ENCODE data around the gene MYO1G. TPM values are rescaled to one million over a fixed set of nuclear protein-coding genes. Genes with fewer than 3 reads are reported as not detected.

MYO1G gene
- total and polyA plus RNA-seq, 9 of the 15 experiments (the other 6 are each of a cell fraction or from before 2014, with no cell fraction given), result 0.03 to 0.62 (median 0.13) TPM; not detected in 1

DNA sequence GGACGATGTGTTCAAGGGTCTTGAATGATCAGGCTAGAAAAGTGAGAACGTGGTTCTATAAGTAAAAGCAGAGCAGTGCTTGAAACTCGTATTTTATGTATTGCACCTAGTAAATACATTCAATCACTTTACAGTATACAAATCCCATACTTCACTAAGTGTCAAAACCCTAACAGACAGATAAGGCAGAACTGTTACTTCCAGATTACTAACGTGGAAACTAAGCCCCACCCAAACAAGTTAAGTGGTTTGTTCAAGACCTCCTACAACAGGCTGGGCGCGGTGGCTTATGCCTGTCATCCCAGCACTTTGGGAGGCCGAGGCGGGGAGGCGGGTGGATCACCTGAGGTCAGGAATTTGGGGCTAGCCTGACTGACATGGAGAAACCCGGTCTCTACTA is 9.2 kb upstream of the MYO1G start (continued):
- TF ChIP-seq SLC30A9 (CRISPR knock-in tag; IDR thresholded peaks at IDR 0.05), result no peak
- TF ChIP-seq HDAC1 (IDR thresholded peaks at IDR 0.05), result peak; percentile 75 to 98; a peak in 3 of 4 replicates
- TF ChIP-seq RBM14 (IDR thresholded peaks at IDR 0.05; ENCODE audit: borderline replicate concordance, insufficient read depth, low read depth, low read length), result no peak
- TF ChIP-seq, protein P1, sequence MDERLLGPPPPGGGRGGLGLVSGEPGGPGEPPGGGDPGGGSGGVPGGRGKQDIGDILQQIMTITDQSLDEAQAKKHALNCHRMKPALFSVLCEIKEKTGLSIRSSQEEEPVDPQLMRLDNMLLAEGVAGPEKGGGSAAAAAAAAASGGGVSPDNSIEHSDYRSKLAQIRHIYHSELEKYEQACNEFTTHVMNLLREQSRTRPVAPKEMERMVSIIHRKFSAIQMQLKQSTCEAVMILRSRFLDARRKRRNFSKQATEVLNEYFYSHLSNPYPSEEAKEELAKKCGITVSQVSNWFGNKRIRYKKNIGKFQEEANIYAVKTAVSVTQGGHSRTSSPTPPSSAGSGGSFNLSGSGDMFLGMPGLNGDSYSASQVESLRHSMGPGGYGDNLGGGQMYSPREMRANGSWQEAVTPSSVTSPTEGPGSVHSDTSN (CRISPR knock-in tag; IDR thresholded peaks at IDR 0.05; ENCODE audit: low read depth), result no peak
- TF ChIP-seq, protein P1 (tag; conservative IDR thresholded peaks at IDR 0.05; ENCODE audit: low read depth), result peak; percentile 56
- no peak for TF ChIP-seq RBBP5 (IDR thresholded peaks at IDR 0.05; ENCODE audit: borderline replicate concordance, insufficient read depth, low read length, poor library complexity, severe bottlenecking)
- no peak for TF ChIP-seq ZNF124 (CRISPR knock-in tag; IDR thresholded peaks at IDR 0.05)
- TF ChIP-seq CBX3 (IDR thresholded peaks at IDR 0.05; ENCODE audit: borderline replicate concordance in 1 of 2, low read length in 2 of 2), result no peak
- peak; percentile 13 for TF ChIP-seq ZFP36 (IDR thresholded peaks at IDR 0.05; ENCODE audit: low read depth, low read length, partially characterized antibody)
- TF ChIP-seq, protein P2, sequence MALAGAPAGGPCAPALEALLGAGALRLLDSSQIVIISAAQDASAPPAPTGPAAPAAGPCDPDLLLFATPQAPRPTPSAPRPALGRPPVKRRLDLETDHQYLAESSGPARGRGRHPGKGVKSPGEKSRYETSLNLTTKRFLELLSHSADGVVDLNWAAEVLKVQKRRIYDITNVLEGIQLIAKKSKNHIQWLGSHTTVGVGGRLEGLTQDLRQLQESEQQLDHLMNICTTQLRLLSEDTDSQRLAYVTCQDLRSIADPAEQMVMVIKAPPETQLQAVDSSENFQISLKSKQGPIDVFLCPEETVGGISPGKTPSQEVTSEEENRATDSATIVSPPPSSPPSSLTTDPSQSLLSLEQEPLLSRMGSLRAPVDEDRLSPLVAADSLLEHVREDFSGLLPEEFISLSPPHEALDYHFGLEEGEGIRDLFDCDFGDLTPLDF (CRISPR knock-in tag; IDR thresholded peaks at IDR 0.05), result no peak
- TF ChIP-seq CTBP1 (IDR thresholded peaks at IDR 0.05; ENCODE audit: borderline replicate concordance), result peak; percentile 56; the same call in 1 of the 2 replicates
- 0 out of 4 replicates have a peak, but pooled peaks of 1 of the 2 experiments have one; percentile 12 for TF ChIP-seq FOXA3 (CRISPR knock-in tag; conservative IDR thresholded peaks at IDR 0.05 in 1 of 2, IDR thresholded peaks at IDR 0.05 in 1 of 2)
- TF ChIP-seq ATF1 (CRISPR knock-in tag; IDR thresholded peaks at IDR 0.05), result no peak
- peak; percentile 25; the same call in 1 of the 2 replicates for TF ChIP-seq ATF1 (tag; IDR thresholded peaks at IDR 0.05)
- no peak for TF ChIP-seq ZNF75A (CRISPR knock-in tag; IDR thresholded peaks at IDR 0.05)
- TF ChIP-seq, protein P3, sequence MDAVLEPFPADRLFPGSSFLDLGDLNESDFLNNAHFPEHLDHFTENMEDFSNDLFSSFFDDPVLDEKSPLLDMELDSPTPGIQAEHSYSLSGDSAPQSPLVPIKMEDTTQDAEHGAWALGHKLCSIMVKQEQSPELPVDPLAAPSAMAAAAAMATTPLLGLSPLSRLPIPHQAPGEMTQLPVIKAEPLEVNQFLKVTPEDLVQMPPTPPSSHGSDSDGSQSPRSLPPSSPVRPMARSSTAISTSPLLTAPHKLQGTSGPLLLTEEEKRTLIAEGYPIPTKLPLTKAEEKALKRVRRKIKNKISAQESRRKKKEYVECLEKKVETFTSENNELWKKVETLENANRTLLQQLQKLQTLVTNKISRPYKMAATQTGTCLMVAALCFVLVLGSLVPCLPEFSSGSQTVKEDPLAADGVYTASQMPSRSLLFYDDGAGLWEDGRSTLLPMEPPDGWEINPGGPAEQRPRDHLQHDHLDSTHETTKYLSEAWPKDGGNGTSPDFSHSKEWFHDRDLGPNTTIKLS (IDR thresholded peaks at IDR 0.05; ENCODE audit: borderline replicate concordance, low read depth), result no peak
- TF ChIP-seq ZNF592 (IDR thresholded peaks at IDR 0.05), result 0 out of 2 replicates have a peak, but pooled peaks have one; percentile 19
- TF ChIP-seq BCL6 (CRISPR knock-in tag; IDR thresholded peaks at IDR 0.05), result no peak
- peak; percentile 64; the same call in 1 of the 2 replicates for TF ChIP-seq MTA2 (IDR thresholded peaks at IDR 0.05; ENCODE audit: low read depth)
